OCI-LY3 (cell line): ENCODE results near the gene AOX1.

Experiments
- H2AFZ ChIP-seq: fragments of 200-600, 300-600 bp; shearing (Covaris generic); 2 replicates; pipeline ENCODE4 v1.6.0; 2014; ENCODE audit warnings: antibody characterized with exemption, low read depth, low read length
- H3K27ac ChIP-seq: fragments of 200-600, 300-600 bp; sonication (generic); 2 replicates; pipeline ENCODE4 v1.5.1; 2014; ENCODE audit warnings: mild to moderate bottlenecking, low read length, moderate library complexity, mixed read lengths
- H3K27me3 ChIP-seq: fragments of 200-600, 300-600 bp; sonication (generic); 2 replicates; pipeline ENCODE4 v1.6.1; 2014; ENCODE audit warnings: low read depth, low read length, mixed read lengths
- H3K36me3 ChIP-seq: fragments of 200-600, 300-600 bp; sonication (generic); replicated peaks from 2 replicates; pipeline ENCODE3; 2014; ENCODE audit warnings: low read depth, low read length, mixed read lengths
- H3K4me1 ChIP-seq: fragments of 300-600, 200-600 bp; sonication (generic); 2 replicates; pipeline ENCODE4 v1.6.1; 2014; ENCODE audit warnings: low read length, mixed read lengths
- H3K4me2 ChIP-seq: fragments of 200-600, 300-600 bp; sonication (generic); 2 replicates; pipeline ENCODE4 v1.6.1; 2014; ENCODE audit warnings: low read length, mixed read lengths
- H3K4me3 ChIP-seq: fragments of 300-600, 200-600 bp; sonication (generic); 2 replicates; pipeline ENCODE4 v1.5.1; 2014; ENCODE audit warnings: antibody characterized with exemption, mild to moderate bottlenecking, low read length, moderate library complexity
- H3K79me2 ChIP-seq: fragments of 300-600, 200-600 bp; shearing (Covaris generic); 2 replicates; pipeline ENCODE4 v1.6.1; 2014; ENCODE audit warnings: mild to moderate bottlenecking, low read length, mixed read lengths
- H3K9ac ChIP-seq: fragments of 300-600, 200-600 bp; shearing (Covaris generic); 2 replicates; pipeline ENCODE4 v1.6.0; 2014; ENCODE audit warnings: mild to moderate bottlenecking, low read length, moderate library complexity
- H3K9me3 ChIP-seq: fragments of 200-600, 300-600 bp; shearing (Covaris generic); 2 replicates; pipeline ENCODE4 v1.6.1; 2014; ENCODE audit warnings: low read length, mixed read lengths; ENCODE audit not compliant: insufficient read depth
- H4K20me1 ChIP-seq: fragments of 200-600, 300-600 bp; sonication (generic); 2 replicates; pipeline ENCODE4 v1.6.1; 2016; ENCODE audit warnings: low read length, mixed read lengths; ENCODE audit not compliant: insufficient read depth
- EZH2phosphoT487 ChIP-seq: fragments of 200-600 bp; shearing (Covaris generic); IDR thresholded peaks from 2 replicates; pipeline ENCODE4 v1.6.1; 2018; ENCODE audit warnings: antibody characterized with exemption, mixed run types, low read depth
- TF ChIP-seq, protein P1 (sequence below): fragments of 200-600, 300-600 bp; sonication (generic); IDR thresholded peaks from 2 replicates; pipeline ENCODE4 v1.5.1; 2014; ENCODE audit warnings: antibody characterized with exemption, low read length, low read depth

The AOX1 gene

GRCh38 chr2:200669308-200669707 lies 83.5 kb downstream of the AOX1 start:
- Histone ChIP-seq H3K4me3 (no peak overlapping the region), H3K4me2 (no peak overlapping the region)
- TF ChIP-seq, protein P1, sequence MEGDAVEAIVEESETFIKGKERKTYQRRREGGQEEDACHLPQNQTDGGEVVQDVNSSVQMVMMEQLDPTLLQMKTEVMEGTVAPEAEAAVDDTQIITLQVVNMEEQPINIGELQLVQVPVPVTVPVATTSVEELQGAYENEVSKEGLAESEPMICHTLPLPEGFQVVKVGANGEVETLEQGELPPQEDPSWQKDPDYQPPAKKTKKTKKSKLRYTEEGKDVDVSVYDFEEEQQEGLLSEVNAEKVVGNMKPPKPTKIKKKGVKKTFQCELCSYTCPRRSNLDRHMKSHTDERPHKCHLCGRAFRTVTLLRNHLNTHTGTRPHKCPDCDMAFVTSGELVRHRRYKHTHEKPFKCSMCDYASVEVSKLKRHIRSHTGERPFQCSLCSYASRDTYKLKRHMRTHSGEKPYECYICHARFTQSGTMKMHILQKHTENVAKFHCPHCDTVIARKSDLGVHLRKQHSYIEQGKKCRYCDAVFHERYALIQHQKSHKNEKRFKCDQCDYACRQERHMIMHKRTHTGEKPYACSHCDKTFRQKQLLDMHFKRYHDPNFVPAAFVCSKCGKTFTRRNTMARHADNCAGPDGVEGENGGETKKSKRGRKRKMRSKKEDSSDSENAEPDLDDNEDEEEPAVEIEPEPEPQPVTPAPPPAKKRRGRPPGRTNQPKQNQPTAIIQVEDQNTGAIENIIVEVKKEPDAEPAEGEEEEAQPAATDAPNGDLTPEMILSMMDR = no peak
- TF ChIP-seq EZH2phosphoT487 = no peak

DNA sequence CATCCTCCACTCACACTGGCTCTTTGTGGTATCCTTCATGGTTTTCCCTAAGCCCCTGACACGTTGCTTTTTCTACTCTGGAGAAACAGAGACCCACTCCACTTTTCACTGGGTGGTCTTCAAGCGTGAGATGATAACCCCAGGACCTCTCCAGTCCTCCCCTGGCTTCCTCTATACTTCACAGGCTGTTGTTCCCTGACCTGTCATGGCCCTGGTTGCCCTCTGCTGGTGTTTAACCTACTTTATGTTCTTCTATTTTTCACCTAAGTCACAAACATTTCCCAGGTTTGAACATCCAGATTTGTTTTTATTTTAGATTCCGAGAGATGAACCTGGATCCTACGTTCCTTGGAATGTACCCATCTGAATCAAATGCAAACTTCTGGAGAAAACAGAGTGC lies 84.5 kb downstream of the AOX1 start:
- no peak overlapping the region for H3K27ac ChIP-seq
- H3K79me2 ChIP-seq = no peaks in the 10 kb centered on the region
- H2AFZ ChIP-seq = no peak overlapping the region
- H3K4me3 ChIP-seq = no peak overlapping the region
- H3K27me3 ChIP-seq = no peaks in the 10 kb centered on the region
- no peaks in the 10 kb centered on the region for H4K20me1 ChIP-seq
- H3K4me2 ChIP-seq = no peak overlapping the region
- TF ChIP-seq, protein P1 = peak; percentile 41
- no peak for TF ChIP-seq EZH2phosphoT487
- H3K9me3 ChIP-seq = no peaks in the 10 kb centered on the region
- H3K4me1 ChIP-seq = no peaks in the 10 kb centered on the region
- H3K36me3 ChIP-seq = no peaks in the 10 kb centered on the region
- no peak overlapping the region for H3K9ac ChIP-seq

More at GRCh38 chr2:200669308-200669707, 83.5 kb downstream of the AOX1 start:
- no peaks in the 10 kb centered on the region for H3K4me1 ChIP-seq
- H3K79me2 ChIP-seq = no peaks in the 10 kb centered on the region
- H3K9me3 ChIP-seq = no peaks in the 10 kb centered on the region
- no peak overlapping the region for H2AFZ ChIP-seq
- no peaks in the 10 kb centered on the region for H3K27me3 ChIP-seq
- H4K20me1 ChIP-seq = no peaks in the 10 kb centered on the region
- no peak overlapping the region for H3K27ac ChIP-seq
- no peaks in the 10 kb centered on the region for H3K36me3 ChIP-seq
- no peak overlapping the region for H3K9ac ChIP-seq

DNA sequence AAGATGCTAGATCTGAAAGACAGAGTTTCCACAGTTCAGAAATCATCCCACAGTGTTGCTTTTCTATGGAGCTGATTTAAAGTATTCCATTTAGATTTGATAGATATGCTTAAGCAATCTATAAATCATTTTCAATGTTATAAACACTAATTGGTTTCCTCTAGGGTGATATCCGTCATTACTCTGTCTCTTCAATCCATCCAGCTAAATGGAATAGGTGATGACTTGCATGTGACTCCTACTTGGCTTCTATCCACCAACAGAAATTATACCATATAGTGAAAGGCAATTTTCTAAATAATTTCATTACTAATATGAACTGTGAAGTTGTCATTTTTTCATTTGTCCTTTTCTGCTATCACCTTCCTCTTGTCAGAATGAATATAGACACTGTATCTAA lies 84.9 kb downstream of the AOX1 start:
- no peak overlapping the region for H3K4me3 ChIP-seq
- no peak overlapping the region for H3K27ac ChIP-seq
- TF ChIP-seq, protein P1 = no peak
- no peak for TF ChIP-seq EZH2phosphoT487

DNA sequence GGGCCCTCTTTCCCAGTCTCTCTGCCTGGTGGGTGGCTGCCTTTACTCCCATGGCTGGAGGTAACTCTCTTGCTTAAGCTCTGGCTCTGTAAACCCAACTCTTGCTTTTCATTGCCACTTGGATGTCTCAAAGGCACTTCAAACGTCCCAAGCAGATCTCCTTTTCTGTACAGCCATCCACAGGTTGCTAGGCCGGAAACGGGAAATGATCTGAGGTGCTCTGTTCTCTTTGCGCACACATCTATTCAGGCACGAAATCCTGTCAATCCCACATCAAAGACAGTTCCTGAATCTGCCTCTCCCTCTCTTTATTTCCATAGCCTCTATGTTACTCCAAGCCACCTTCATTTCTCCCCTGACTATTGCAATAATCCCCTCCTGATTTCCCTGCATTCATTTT lies 87.4 kb downstream of the AOX1 start:
- Histone ChIP-seq H3K4me1 (no peaks in the 10 kb centered on the region), H3K36me3 (no peaks in the 10 kb centered on the region), H3K79me2 (no peaks in the 10 kb centered on the region), H2AFZ (no peak overlapping the region), H3K27me3 (peaks cover 5% of the 10 kb centered on the region; the same call in 1 of the 2 replicates), H3K4me2 (no peak overlapping the region), H4K20me1 (no peaks in the 10 kb centered on the region), H3K9ac (no peak overlapping the region), H3K9me3 (no peaks in the 10 kb centered on the region), H3K4me3 (no peak overlapping the region), H3K27ac (no peak overlapping the region)
- TF ChIP-seq, protein P1 = no peak

More for the DNA sequence above, 84.9 kb downstream of the AOX1 start:
- H3K9ac ChIP-seq = no peak overlapping the region
- no peaks in the 10 kb centered on the region for H3K9me3 ChIP-seq
- no peaks in the 10 kb centered on the region for H3K79me2 ChIP-seq
- H3K27me3 ChIP-seq = no peaks in the 10 kb centered on the region
- H3K4me2 ChIP-seq = no peak overlapping the region
- no peaks in the 10 kb centered on the region for H3K36me3 ChIP-seq
- no peak overlapping the region for H2AFZ ChIP-seq
- H4K20me1 ChIP-seq = no peaks in the 10 kb centered on the region
- no peaks in the 10 kb centered on the region for H3K4me1 ChIP-seq
